Upper lobe of left lung (tissue), 6 donors: ENCODE results near the gene PLA2G4B. TPM values are rescaled to one million over a fixed set of nuclear protein-coding genes. Genes with fewer than 3 reads are reported as not detected.
A peak's percentile ranks its signal among the peaks of the same experiment; 100 is the strongest.

Experiments used
- ATAC-seq, 2 donors: fragments of 200-7000 bp; cut with Tn5 transposase; one replicate each; pipeline ENCODE4 v1.9.1; 2022; ENCODE audit warnings: mild to moderate bottlenecking in 2 of 2, moderate library complexity in 2 of 2; ENCODE audit not compliant: low FRiP score in 2 of 2
- DNase-seq, 2 donors: peaks; one replicate each; pipeline ENCODE4 v3.0.0-alpha.2; 2019 to 2020
- H3K27ac ChIP-seq, 4 donors: fragments of 200-600 bp; sonication (generic); one replicate each; pipeline ENCODE4 v1.5.1; 2016 to 2019
- H3K27me3 ChIP-seq, 4 donors: fragments of 200-600 bp; sonication (generic); one replicate each; pipeline ENCODE4 v1.5.1; 2017 to 2019
- H3K36me3 ChIP-seq, 4 donors: fragments of 200-600 bp; sonication (generic); one replicate each; pipeline ENCODE4 v1.5.1; 2016 to 2019
- H3K4me1 ChIP-seq, 4 donors: fragments of 200-600 bp; sonication (generic); one replicate each; pipeline ENCODE4 v1.5.1; 2018 to 2019
- H3K4me3 ChIP-seq, 4 donors: fragments of 200-600 bp; sonication (generic); one replicate each; pipeline ENCODE4 v1.5.1; 2017 to 2019; ENCODE audit warnings: mild to moderate bottlenecking in 2 of 4, moderate library complexity in 1 of 4
- H3K9me3 ChIP-seq, 4 donors: fragments of 200-600 bp; sonication (generic); one replicate each; pipeline ENCODE4 v1.5.1; 2018 to 2019
- EP300 ChIP-seq, 4 donors: sonication (generic); formaldehyde crosslinking; IDR thresholded peaks; one replicate each; pipeline ENCODE4 v1.5.1; 2017; ENCODE audit warnings: antibody characterized with exemption in 4 of 4, control low read depth in 2 of 4
- POLR2A ChIP-seq, 4 donors: fragments of 450-650 bp; IDR thresholded peaks; one replicate each; pipeline ENCODE4 v1.5.1; 2016 to 2017; ENCODE audit warnings: antibody characterized with exemption in 4 of 4, mild to moderate bottlenecking in 2 of 4
- POLR2AphosphoS5 ChIP-seq, 2 donors: sonication (generic); formaldehyde crosslinking; IDR thresholded peaks; one replicate each; pipeline ENCODE4 v1.5.1; 2017; ENCODE audit warnings: antibody characterized with exemption in 2 of 2
- WGBS, 2 donors: methylation state at CpG; one replicate each; pipeline ENCODE4 v1.1.5; 2017 to 2018; 5-methylcytosine and 5-hydroxymethylcytosine counted together
- total RNA-seq, 6 donors: library from RNA; depleted of rRNA in 4 of 6; stranded (reverse); fragments of >200 nt in 4 of 6; gene quantifications; one replicate each; pipeline versions ENCODE4 v1.1.0 to v1.2.1, GENCODE V29; 2016 to 2021
- TF ChIP-seq, protein P1 (sequence below), 6 experiments: fragments of 450-650 bp in 4 of 6; fragments of 200-600 bp in 2 of 6; sonication (generic) in 2 of 6; IDR thresholded peaks; one replicate each; pipeline ENCODE4 v1.5.1; 2016 to 2019; ENCODE audit warnings: antibody characterized with exemption in 6 of 6
- donor health status: DM: no; HTN: no; CAD: no; lungs with moderate emphysema.
- donor health status: DM: no; HTN: yes; CAD: no; lungs with severe emphysema.

PLA2G4B gene
- total RNA-seq, 6 donors from 2014 or later: 4.7 to 71.2 (median 14.4) TPM

DNA sequence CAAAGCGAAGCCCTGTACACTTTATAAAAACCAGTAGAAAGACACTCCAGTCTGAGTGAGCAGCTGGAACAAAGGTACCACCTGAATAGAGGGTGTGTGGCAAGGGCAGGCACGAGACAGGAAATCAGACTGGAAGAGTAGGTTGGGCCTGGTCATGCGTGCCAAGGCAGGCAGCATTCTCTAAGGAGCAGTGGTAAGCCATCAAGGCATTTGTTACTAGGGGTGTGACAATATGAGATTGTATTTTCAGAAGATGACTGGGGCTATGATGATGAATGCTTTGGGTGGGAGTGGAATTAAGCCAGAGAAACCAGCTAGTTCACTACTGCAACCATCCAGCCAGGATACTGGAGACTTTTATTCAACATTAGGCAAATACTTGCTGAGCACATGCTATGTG lies 5.8 kb upstream of the PLA2G4B start:
- WGBS, 2 donors: 54 to 57% methylated on average over 3 of the region's 3 CpGs
- DNase-seq: peak in 1 of 2 donors; percentile 78
- peaks cover 0 to 26% (median 18%) of the 10 kb centered on the region in 4 donors for H3K36me3 ChIP-seq
- no peak for ATAC-seq
- peak in 1 of 2 donors; percentile 59 for TF ChIP-seq POLR2AphosphoS5 (IDR thresholded peaks at IDR 0.05)
- TF ChIP-seq, protein P1, sequence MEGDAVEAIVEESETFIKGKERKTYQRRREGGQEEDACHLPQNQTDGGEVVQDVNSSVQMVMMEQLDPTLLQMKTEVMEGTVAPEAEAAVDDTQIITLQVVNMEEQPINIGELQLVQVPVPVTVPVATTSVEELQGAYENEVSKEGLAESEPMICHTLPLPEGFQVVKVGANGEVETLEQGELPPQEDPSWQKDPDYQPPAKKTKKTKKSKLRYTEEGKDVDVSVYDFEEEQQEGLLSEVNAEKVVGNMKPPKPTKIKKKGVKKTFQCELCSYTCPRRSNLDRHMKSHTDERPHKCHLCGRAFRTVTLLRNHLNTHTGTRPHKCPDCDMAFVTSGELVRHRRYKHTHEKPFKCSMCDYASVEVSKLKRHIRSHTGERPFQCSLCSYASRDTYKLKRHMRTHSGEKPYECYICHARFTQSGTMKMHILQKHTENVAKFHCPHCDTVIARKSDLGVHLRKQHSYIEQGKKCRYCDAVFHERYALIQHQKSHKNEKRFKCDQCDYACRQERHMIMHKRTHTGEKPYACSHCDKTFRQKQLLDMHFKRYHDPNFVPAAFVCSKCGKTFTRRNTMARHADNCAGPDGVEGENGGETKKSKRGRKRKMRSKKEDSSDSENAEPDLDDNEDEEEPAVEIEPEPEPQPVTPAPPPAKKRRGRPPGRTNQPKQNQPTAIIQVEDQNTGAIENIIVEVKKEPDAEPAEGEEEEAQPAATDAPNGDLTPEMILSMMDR (IDR thresholded peaks at IDR 0.05): no peak
- TF ChIP-seq POLR2A (IDR thresholded peaks at IDR 0.05): no peak
- TF ChIP-seq EP300 (IDR thresholded peaks at IDR 0.05): peak in 1 of 4 donors; percentile 86
- no peak overlapping the region for H3K27ac ChIP-seq
- peaks cover 13 to 62% (median 26%) of the 10 kb centered on the region in 4 donors for H3K4me1 ChIP-seq
- H3K27me3 ChIP-seq: no peaks in the 10 kb centered on the region
- no peak overlapping the region for H3K4me3 ChIP-seq
- no peaks in the 10 kb centered on the region for H3K9me3 ChIP-seq

DNA sequence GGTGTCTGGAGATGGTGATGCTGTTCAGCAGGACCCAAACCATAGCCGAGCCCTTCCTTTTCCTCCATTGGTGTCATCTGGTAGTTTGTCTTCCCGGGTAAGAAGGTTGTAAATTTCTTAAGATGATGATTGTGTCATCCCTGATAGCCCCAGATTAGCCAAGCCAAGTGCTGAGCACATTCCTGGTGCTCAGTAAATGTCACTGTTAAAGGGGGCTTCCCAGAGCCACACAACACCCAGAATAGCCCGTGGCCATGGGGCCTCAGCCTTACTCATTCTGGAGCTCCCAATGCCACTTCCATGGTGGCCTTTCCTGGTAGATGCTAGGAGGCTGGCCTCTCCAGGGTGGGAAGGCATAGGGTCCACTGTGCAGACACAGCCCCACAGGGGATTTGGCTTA lies 4.6 kb upstream of the PLA2G4B start:
- peak in 1 of 2 donors; percentile 50 for DNase-seq

DNA sequence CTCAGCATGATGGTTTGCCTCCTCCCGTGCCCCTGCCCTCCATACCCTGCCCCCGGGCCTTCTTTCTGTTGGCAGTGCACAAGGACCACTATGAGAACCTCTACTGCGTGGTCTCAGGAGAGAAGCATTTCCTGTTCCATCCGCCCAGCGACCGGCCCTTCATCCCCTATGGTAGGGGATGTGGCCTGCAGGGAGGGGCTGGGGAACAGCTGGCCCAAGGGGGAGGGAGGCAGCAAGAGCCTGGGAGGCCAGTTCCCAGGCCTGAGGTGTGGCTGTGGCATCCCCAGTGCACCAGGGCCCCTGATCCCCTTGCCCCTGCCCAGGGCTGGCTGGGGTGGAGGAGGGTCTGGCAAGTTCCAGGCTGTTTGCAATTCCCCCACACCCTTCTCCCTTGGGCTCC lies 2.6 kb upstream of the PLA2G4B start:
- Histone ChIP-seq H3K4me1 (peaks cover 6 to 57% (median 25%) of the 10 kb centered on the region in 4 donors), H3K36me3 (peaks cover 0 to 35% (median 21%) of the 10 kb centered on the region in 4 donors), H3K4me3 (no peak overlapping the region), H3K9me3 (no peaks in the 10 kb centered on the region), H3K27me3 (no peaks in the 10 kb centered on the region), H3K27ac (peak overlapping the region in 1 of 4 donors; percentile 70)
- ATAC-seq (no peak), DNase-seq (peak in 1 of 2 donors; percentile 32)
- WGBS, 2 donors: 67 to 77% methylated on average over 6 of the region's 6 CpGs
- TF ChIP-seq, protein P1 (IDR thresholded peaks at IDR 0.05): no peak
- TF ChIP-seq EP300 (IDR thresholded peaks at IDR 0.05): no peak
- TF ChIP-seq POLR2A (IDR thresholded peaks at IDR 0.05): no peak
- no peak for TF ChIP-seq POLR2AphosphoS5 (IDR thresholded peaks at IDR 0.05)

More for the DNA sequence above, 4.6 kb upstream of the PLA2G4B start:
- Histone ChIP-seq H3K36me3 (peaks cover 0 to 26% (median 18%) of the 10 kb centered on the region in 4 donors), H3K4me1 (peaks cover 9 to 63% (median 25%) of the 10 kb centered on the region in 4 donors), H3K27ac (no peak overlapping the region), H3K4me3 (no peak overlapping the region), H3K9me3 (no peaks in the 10 kb centered on the region), H3K27me3 (no peaks in the 10 kb centered on the region)
- no peak for TF ChIP-seq EP300 (IDR thresholded peaks at IDR 0.05)
- no peak for TF ChIP-seq POLR2A (IDR thresholded peaks at IDR 0.05)
- TF ChIP-seq POLR2AphosphoS5 (IDR thresholded peaks at IDR 0.05): no peak
- TF ChIP-seq, protein P1 (IDR thresholded peaks at IDR 0.05): no peak
- ATAC-seq: no peak
- WGBS, 2 donors: 80 to 92% methylated on average over 2 to 3 of the region's 3 CpGs

DNA sequence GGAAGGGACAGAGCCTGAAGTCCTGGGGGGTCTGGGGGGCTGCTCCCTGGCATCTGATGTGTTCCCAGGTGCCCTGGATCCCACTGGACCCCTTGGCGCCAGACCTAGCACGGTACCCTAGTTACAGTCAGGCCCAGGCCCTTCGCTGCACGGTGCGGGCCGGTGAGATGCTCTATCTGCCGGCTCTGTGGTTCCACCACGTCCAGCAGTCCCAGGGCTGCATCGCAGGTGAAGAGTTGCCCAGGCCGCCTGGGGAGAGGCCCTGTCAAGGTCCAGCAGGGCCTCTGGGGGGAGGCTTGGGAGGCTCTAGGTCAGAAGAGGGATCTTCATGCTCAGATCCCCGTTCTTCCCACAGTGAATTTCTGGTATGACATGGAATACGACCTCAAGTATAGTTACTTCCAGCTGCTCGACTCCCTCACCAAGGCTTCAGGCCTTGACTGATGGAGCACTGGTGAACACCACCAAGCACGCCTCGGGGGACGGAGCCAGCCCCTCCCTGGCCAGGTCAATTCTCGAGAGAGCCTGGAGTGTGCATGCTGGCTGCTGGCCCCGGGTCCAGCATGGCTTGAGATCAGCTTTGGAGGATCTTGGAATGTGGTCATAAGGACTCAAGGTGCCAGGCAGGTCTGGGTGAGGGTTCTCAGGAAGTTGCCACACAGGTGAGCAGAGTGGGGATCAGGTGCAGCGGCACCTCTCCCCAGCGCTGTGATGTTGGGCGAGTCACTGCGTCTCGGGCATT lies 1.8 kb upstream of the PLA2G4B start:
- Histone ChIP-seq H3K27me3 (no peaks in the 10 kb centered on the region), H3K4me3 (no peak overlapping the region), H3K4me1 (peaks cover 6 to 51% (median 23%) of the 10 kb centered on the region in 4 donors), H3K9me3 (no peaks in the 10 kb centered on the region), H3K36me3 (peaks cover 0 to 38% (median 18%) of the 10 kb centered on the region in 4 donors), H3K27ac (peak overlapping the region; percentile 66 to 87 (median 71))
- WGBS, 2 donors: 67 to 90% methylated on average over 8 to 23 of the region's 23 CpGs
- DNase-seq (peak; percentile 77 to 87), ATAC-seq (peak; percentile 39 to 78)
- TF ChIP-seq, protein P1 (IDR thresholded peaks at IDR 0.05): no peak
- TF ChIP-seq EP300 (IDR thresholded peaks at IDR 0.05) (peak in 1 of 4 donors; percentile 75), POLR2A (IDR thresholded peaks at IDR 0.05) (peak in 1 of 4 donors; percentile 34), POLR2AphosphoS5 (IDR thresholded peaks at IDR 0.05) (peak; percentile 23 to 70)
